ENCODE data around the gene CRELD1.

DNA sequence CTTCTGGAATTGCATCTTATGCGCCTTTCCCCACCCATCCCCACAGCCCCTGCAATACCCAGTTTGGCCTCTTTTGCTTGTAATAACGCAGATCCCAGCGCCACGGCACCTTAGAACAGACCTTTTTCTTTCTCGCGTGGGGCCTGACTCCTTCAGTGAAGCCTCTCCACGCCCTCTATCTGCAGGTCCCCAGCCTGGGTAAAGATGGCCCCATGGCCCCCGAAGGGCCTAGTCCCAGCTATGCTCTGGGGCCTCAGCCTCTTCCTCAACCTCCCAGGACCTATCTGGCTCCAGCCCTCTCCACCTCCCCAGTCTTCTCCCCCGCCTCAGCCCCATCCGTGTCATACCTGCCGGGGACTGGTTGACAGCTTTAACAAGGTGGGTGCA lies 594 bp downstream of the CRELD1 start:
- TF ChIP-seq, protein P1, sequence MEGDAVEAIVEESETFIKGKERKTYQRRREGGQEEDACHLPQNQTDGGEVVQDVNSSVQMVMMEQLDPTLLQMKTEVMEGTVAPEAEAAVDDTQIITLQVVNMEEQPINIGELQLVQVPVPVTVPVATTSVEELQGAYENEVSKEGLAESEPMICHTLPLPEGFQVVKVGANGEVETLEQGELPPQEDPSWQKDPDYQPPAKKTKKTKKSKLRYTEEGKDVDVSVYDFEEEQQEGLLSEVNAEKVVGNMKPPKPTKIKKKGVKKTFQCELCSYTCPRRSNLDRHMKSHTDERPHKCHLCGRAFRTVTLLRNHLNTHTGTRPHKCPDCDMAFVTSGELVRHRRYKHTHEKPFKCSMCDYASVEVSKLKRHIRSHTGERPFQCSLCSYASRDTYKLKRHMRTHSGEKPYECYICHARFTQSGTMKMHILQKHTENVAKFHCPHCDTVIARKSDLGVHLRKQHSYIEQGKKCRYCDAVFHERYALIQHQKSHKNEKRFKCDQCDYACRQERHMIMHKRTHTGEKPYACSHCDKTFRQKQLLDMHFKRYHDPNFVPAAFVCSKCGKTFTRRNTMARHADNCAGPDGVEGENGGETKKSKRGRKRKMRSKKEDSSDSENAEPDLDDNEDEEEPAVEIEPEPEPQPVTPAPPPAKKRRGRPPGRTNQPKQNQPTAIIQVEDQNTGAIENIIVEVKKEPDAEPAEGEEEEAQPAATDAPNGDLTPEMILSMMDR (IDR thresholded peaks at IDR 0.05; ENCODE audit: low read depth, low read length, missing input control): no peak
- TF ChIP-seq SP1 (IDR thresholded peaks at IDR 0.05): no peak
- TF ChIP-seq TAF1 (conservative IDR thresholded peaks at IDR 0.05): no peak
- TF ChIP-seq YY1 (IDR thresholded peaks at IDR 0.05): no peak

Data from liver (tissue), 3 donors.